Parathyroid adenoma (tissue), 2 donors: ENCODE results near the gene KHDRBS1.

Experiments used
- H2AFZ ChIP-seq: fragments of 300-600 bp; sonication (generic); one replicate; pipeline ENCODE4 v1.7.0; 2017; ENCODE audit warnings: antibody characterized with exemption, mild to moderate bottlenecking
- H3K27ac ChIP-seq: fragments of 300-600 bp; sonication (generic); one replicate; pipeline ENCODE4 v1.7.0; 2017
- H3K27me3 ChIP-seq: fragments of 300-600 bp; sonication (generic); one replicate; pipeline ENCODE4 v1.7.0; 2017; ENCODE audit warnings: low read length; ENCODE audit not compliant: control insufficient read depth, insufficient read depth
- H3K36me3 ChIP-seq: fragments of 300-600 bp; sonication (generic); one replicate; pipeline ENCODE4 v1.7.0; 2017; ENCODE audit warnings: low read length; ENCODE audit not compliant: control insufficient read depth, insufficient read depth
- H3K4me1 ChIP-seq: fragments of 300-600 bp; sonication (generic); one replicate; pipeline ENCODE4 v1.7.0; 2017; ENCODE audit warnings: control low read depth
- H3K4me2 ChIP-seq: fragments of 300-600 bp; sonication (generic); one replicate; pipeline ENCODE4 v1.7.0; 2017; ENCODE audit warnings: low read length
- H3K4me3 ChIP-seq: fragments of 300-600 bp; sonication (generic); one replicate; pipeline ENCODE4 v1.7.0; 2017; ENCODE audit warnings: low read depth, low read length
- H3K79me2 ChIP-seq: fragments of 300-600 bp; sonication (generic); one replicate; pipeline ENCODE4 v1.7.0; 2017; ENCODE audit warnings: control low read depth
- H3K9ac ChIP-seq: fragments of 300-600 bp; sonication (generic); one replicate; pipeline ENCODE4 v1.7.0; 2017; ENCODE audit warnings: mild to moderate bottlenecking
- H3K9me3 ChIP-seq: fragments of 300-600 bp; sonication (generic); one replicate; pipeline ENCODE4 v1.7.0; 2017; ENCODE audit warnings: low read length; ENCODE audit not compliant: control insufficient read depth
- TF ChIP-seq, protein P1 (sequence below): fragments of 300-600 bp; sonication (generic); IDR thresholded peaks from one replicate; pipeline ENCODE4 v1.7.0; 2017; ENCODE audit warnings: antibody characterized with exemption, mild to moderate bottlenecking
- donor health status: primary hyperparathyroidism.

KHDRBS1 gene

DNA sequence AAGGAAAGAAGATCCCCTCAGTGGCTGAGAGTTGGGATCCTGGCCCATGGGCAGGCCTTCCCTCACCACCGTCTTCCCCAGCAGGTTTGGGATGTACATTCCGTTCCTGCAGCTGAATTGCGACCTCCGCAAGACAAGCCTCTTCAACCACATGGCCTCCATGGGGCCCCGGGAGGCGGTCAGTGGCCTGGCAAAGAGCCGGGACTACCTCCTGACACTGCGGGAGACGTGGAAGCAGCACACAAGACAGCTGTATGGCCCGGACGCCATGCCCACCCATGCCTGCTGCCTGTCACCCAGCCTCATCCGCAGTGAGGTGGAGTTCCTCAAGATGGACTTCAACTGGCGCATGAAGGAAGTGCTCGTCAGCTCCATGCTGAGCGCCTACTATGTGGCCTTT lies 77.9 kb downstream of the KHDRBS1 start:
- Histone ChIP-seq H3K4me1 (no peaks in the 10 kb centered on the region), H3K36me3 (no peaks in the 10 kb centered on the region), H3K27ac (no peak overlapping the region), H3K4me3 (no peak overlapping the region), H3K79me2 (no peaks in the 10 kb centered on the region), H3K9me3 (no peaks in the 10 kb centered on the region), H2AFZ (no peak overlapping the region), H3K9ac (no peak overlapping the region), H3K4me2 (no peak overlapping the region), H3K27me3 (no peaks in the 10 kb centered on the region)
- TF ChIP-seq, protein P1, sequence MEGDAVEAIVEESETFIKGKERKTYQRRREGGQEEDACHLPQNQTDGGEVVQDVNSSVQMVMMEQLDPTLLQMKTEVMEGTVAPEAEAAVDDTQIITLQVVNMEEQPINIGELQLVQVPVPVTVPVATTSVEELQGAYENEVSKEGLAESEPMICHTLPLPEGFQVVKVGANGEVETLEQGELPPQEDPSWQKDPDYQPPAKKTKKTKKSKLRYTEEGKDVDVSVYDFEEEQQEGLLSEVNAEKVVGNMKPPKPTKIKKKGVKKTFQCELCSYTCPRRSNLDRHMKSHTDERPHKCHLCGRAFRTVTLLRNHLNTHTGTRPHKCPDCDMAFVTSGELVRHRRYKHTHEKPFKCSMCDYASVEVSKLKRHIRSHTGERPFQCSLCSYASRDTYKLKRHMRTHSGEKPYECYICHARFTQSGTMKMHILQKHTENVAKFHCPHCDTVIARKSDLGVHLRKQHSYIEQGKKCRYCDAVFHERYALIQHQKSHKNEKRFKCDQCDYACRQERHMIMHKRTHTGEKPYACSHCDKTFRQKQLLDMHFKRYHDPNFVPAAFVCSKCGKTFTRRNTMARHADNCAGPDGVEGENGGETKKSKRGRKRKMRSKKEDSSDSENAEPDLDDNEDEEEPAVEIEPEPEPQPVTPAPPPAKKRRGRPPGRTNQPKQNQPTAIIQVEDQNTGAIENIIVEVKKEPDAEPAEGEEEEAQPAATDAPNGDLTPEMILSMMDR, result no peak
